Anterior cingulate cortex (tissue), 58 donors: ENCODE measurements around the gene CAMK2G.
A peak's percentile ranks its signal among the peaks of the same experiment; 100 is the strongest.

Source experiments
- DNase-seq, 58 donors: peaks; one replicate each; lab custom pipeline; 2025; lab: John Stamatoyannopoulos, UW

The CAMK2G gene

GRCh38 chr10:73781879-73782748 lies 92.2 kb downstream of the CAMK2G start, which contains the start of gene CHCHD1:
TSS of gene CHCHD1 (plus strand) at chr10:73782048. CDS start at chr10:73782076, 28 bp downstream.
- DNase-seq, result peak; percentile 30 to 93 (median 85)

GRCh38 chr10:73781548-73781878 lies 92.8 kb downstream of the CAMK2G start:
- DNase-seq, result no peak

DNA sequence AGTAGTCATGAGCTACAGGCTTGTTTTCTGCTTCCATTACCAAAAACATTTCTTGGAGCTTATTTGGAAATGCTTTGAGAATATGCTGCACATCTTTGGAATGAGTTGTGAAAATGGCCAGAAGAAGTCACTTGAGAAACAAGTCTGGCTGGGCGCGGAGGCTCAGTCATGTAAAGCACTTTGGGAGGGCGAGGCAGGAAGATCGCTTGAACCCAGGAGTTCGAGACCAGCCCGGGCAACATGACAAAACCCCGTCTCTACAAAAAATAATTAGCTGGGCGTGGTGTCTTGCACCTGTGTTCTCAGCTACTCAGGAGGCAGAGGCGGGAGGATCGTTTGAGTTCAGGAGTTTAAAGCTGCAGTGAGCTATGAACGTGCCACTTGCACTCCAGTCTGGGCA lies 93.4 kb downstream of the CAMK2G start:
- no peak for DNase-seq

- no peak for DNase-seq
Observed at GRCh38 chr10:73780301-73780700, 94.1 kb downstream of the CAMK2G start.

- no peak for DNase-seq
Observed at GRCh38 chr10:73779539-73780197, 94.7 kb downstream of the CAMK2G start.

GRCh38 chr10:73779018-73779417 lies 95.3 kb downstream of the CAMK2G start:
- no peak for DNase-seq

- peak in 1 of 58 donors; percentile 1 for DNase-seq
Observed at GRCh38 chr10:73774637-73775036, 99.7 kb downstream of the CAMK2G start.

- DNase-seq, result peak in 13 of 58 donors; percentile 9 to 61 (median 41)
Observed at GRCh38 chr10:73773152-73773879, 101.0 kb downstream of the CAMK2G start.

DNA sequence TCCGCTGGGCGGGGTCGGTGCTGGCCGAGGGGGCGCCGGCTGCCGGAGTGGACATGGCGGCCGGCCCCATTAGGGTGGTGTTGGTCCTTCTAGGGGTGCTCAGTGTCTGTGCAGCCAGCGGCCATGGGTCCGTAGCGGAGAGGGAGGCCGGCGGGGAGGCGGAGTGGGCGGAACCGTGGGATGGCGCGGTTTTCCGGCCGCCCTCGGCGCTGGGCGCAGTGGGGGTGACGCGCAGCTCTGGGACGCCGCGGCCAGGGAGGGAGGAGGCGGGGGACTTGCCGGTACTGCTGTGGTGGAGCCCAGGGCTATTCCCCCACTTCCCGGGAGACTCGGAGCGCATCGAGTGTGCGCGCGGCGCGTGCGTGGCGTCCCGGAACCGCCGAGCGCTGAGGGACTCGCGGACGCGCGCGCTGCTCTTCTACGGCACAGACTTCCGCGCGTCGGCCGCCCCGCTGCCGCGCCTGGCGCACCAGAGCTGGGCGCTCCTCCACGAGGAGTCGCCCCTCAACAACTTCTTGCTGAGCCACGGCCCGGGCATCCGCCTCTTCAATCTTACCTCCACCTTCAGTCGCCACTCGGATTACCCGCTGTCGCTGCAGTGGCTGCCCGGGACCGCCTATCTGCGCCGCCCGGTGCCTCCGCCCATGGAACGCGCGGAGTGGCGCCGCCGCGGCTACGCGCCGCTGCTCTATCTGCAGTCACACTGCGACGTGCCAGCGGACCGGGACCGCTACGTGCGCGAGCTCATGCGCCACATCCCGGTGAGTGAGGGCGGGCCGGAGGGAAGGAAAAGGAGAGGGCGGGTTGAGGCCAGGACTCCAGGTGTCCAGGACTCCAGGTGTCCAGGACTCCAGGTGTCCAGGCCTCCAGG lies 101.8 kb downstream of the CAMK2G start:
- DNase-seq, result peak in 57 of 58 donors; percentile 34 to 96 (median 84)

- DNase-seq, result peak in 14 of 58 donors; percentile 4 to 93 (median 80)
Observed at GRCh38 chr10:73771722-73772280, 102.6 kb downstream of the CAMK2G start.

DNA sequence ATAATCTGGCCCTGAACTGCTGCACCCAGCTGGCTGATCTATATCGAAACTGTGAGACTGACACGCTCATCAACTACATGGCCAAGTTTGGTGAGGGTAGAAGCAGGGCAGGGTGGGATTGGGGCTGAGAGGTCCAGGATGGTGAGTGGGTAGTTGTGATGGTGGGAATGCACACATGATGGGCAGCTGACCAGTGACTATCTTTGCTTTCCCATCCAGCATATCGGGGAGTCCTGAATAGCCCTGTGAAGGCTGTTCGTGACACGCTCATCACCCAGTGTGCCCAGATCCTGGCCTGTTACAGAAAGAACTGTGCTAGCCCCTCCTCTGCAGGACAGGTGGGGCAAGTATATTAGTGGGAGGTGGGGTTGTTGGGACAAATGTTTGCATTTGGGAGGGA lies 105.0 kb downstream of the CAMK2G start:
- DNase-seq, result no peak

GRCh38 chr10:73768881-73769280 lies 105.5 kb downstream of the CAMK2G start:
- DNase-seq, result peak in 2 of 58 donors; percentile 1 to 5

DNA sequence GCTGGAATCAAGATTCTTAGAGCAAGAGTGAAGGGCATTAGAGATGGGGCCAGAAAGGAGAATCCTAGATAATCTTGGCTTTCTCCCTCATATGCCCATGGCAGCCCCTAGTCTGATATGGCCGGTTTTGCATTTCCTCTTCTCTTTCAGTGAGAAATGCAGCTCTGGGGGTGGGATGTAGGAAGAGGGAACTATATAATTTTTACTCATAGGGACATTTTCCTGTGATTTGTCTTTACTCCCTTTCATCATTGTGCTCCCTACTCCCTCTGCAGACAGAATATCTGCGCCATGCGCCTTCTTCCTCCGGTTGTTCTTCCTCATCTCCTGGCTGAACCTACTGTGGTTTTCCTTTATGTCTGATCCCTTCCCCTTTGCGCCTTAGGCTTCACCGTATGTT lies 109.3 kb downstream of the CAMK2G start:
- DNase-seq, result no peak

- DNase-seq, result no peak
Observed at GRCh38 chr10:73763343-73763742, 111.0 kb downstream of the CAMK2G start.

- no peak for DNase-seq
Observed at GRCh38 chr10:73762915-73763314, 111.4 kb downstream of the CAMK2G start.
